A549 (cell line): Measurements from ENCODE around the gene LRCOL1. TPM values are rescaled to one million over a fixed set of nuclear protein-coding genes. Genes with fewer than 3 reads are reported as not detected.

Experiments used
- ATAC-seq, 2 experiments: fragments of 200-7000 bp in 1 of 2; fragments of >200 bp in 1 of 2; cut with Nextera tagmentation in 1 of 2; cut with Tn5 transposase in 1 of 2; 3 replicates each; pipeline versions ENCODE4 v1.8.0 to v1.9.1; 2018 to 2020; ENCODE audit warnings: mild to moderate bottlenecking in 1 of 2, moderate library complexity in 1 of 2
- CTCF ChIA-PET: fragments of 300-600 bp; sonication (Branson Sonifier 250); formaldehyde crosslinking; extraction: SDS; loops from one replicate; lab custom pipeline; 2021; ENCODE audit warnings: antibody characterized with exemption, inconsistent platforms; lab: Yijun Ruan, JAX
- POLR2A ChIA-PET: fragments of 350-600 bp; formaldehyde crosslinking; extraction: SDS; loops from one replicate; lab custom pipeline; 2021; ENCODE audit warnings: antibody characterized with exemption, inconsistent platforms; lab: Yijun Ruan, JAX
- DNase-seq, 2 experiments: peaks; one replicate each; pipeline versions ENCODE4 v3.0.0 to v3.0.0-alpha.2; 2011 to 2016; ENCODE audit warnings: low read depth in 1 of 2, low spot score in 1 of 2
- FAIRE-seq: peaks from 2 replicates; lab custom pipeline; 2011; peaks lifted over from hg19 to GRCh38; lab: Jason Lieb, UNC
- H3K27ac ChIP-seq, 2 experiments: fragments of >200 bp; sonication (Bioruptor Twin); formaldehyde crosslinking; 3 replicates each; pipeline ENCODE4 v1.5.1; 2016 to 2017
- H3K4me1 ChIP-seq: fragments of >200 bp; sonication (Bioruptor Twin); formaldehyde crosslinking; 3 replicates; pipeline ENCODE4 v1.6.1; 2016
- H3K4me2 ChIP-seq: fragments of >200 bp; sonication (Bioruptor Twin); formaldehyde crosslinking; 3 replicates; pipeline ENCODE4 v1.6.1; 2016
- H3K4me3 ChIP-seq: fragments of >200 bp; sonication (Bioruptor Twin); formaldehyde crosslinking; 3 replicates; pipeline ENCODE4 v1.5.1; 2016
- H3K9me3 ChIP-seq: fragments of >200 bp; sonication (Bioruptor Twin); formaldehyde crosslinking; 3 replicates; pipeline ENCODE4 v1.6.1; 2016
- BHLHE40 ChIP-seq: IDR thresholded peaks from 2 replicates; pipeline ENCODE4 v1.6.1; 2012; ENCODE audit warnings: low read depth, low read length, inconsistent platforms
- CBX8 ChIP-seq: fragments of 200-600 bp; sonication (generic); IDR thresholded peaks from 2 replicates; pipeline ENCODE4 v1.6.1; 2016
- CEBPB ChIP-seq, 2 experiments: fragments of >200 bp in 1 of 2; sonication (Bioruptor Twin) in 1 of 2; formaldehyde crosslinking in 1 of 2; IDR thresholded peaks; 2 replicates each; pipeline ENCODE4 v1.6.1; 2012 to 2016
- CTCF ChIP-seq: fragments of >200 bp; sonication (Bioruptor Twin); formaldehyde crosslinking; IDR thresholded peaks from 3 replicates; pipeline ENCODE4 v1.5.1; 2016
- EHF ChIP-seq: fragments of 250-450 bp; sonication (Bioruptor Pico); IDR thresholded peaks from 2 replicates; pipeline ENCODE4 v1.5.0; 2020; ENCODE audit warnings: mild to moderate bottlenecking
- FOSB ChIP-seq: fragments of 250-450 bp; sonication (Bioruptor Pico); IDR thresholded peaks from 2 replicates; pipeline ENCODE4 v1.5.0; 2020; ENCODE audit warnings: mild to moderate bottlenecking, moderate library complexity
- FOSL2 ChIP-seq, 2 experiments: fragments of 450-650 bp in 1 of 2; fragments of >200 bp in 1 of 2; sonication (Bioruptor Twin) in 1 of 2; formaldehyde crosslinking; IDR thresholded peaks; 2 replicates each; pipeline versions ENCODE4 v1.5.0 to v1.6.1; 2016 to 2020; ENCODE audit warnings: mild to moderate bottlenecking in 1 of 2, moderate library complexity in 1 of 2
- GATA3 ChIP-seq: IDR thresholded peaks from 2 replicates; pipeline ENCODE4 v1.6.1; 2012; ENCODE audit warnings: borderline replicate concordance
- KDM1A ChIP-seq: fragments of 200-600 bp; sonication (generic); IDR thresholded peaks from 2 replicates; pipeline ENCODE4 v1.6.1; 2016; ENCODE audit warnings: low read depth, mild to moderate bottlenecking
- KDM5A ChIP-seq: fragments of 200-600 bp; sonication (generic); IDR thresholded peaks from 2 replicates; pipeline ENCODE4 v1.6.1; 2016; ENCODE audit warnings: antibody characterized with exemption, mild to moderate bottlenecking
- MAFK ChIP-seq: fragments of 450-650 bp; IDR thresholded peaks from 2 replicates; pipeline ENCODE4 v1.6.1; 2014; ENCODE audit not compliant: partially characterized antibody
- MYC ChIP-seq: IDR thresholded peaks from 2 replicates; pipeline ENCODE4 v1.6.1; 2012; ENCODE audit warnings: mild to moderate bottlenecking, inconsistent platforms, low read length, improper control_type of control experiment, borderline replicate concordance
- NFE2L2 ChIP-seq: fragments of 150-350 bp; conservative IDR thresholded peaks from 2 replicates; pipeline ENCODE4 v1.6.1; 2014; ENCODE audit warnings: low read length
- NPAS2 ChIP-seq: fragments of 250-450 bp; sonication (Bioruptor Pico); IDR thresholded peaks from 2 replicates; pipeline ENCODE4 v1.8.0; 2022; ENCODE audit warnings: mild to moderate bottlenecking, moderate library complexity, borderline replicate concordance
- NR3C1 ChIP-seq: fragments of >200 bp; sonication (Bioruptor Twin); formaldehyde crosslinking; IDR thresholded peaks from 3 replicates; pipeline ENCODE4 v1.6.1; 2017
- PBX3 ChIP-seq: IDR thresholded peaks from 2 replicates; pipeline ENCODE4 v1.6.1; 2012
- PHF8 ChIP-seq: fragments of 200-600 bp; sonication (generic); IDR thresholded peaks from 2 replicates; pipeline ENCODE4 v1.6.1; 2016; ENCODE audit warnings: low read depth, mild to moderate bottlenecking, antibody characterized with exemption, moderate library complexity, borderline replicate concordance
- POLR2AphosphoS2 ChIP-seq: conservative IDR thresholded peaks from 2 replicates; pipeline ENCODE4 v1.6.1; 2012; ENCODE audit warnings: low read length, improper control_type of control experiment, inconsistent platforms
- RAD21 ChIP-seq, 2 experiments: fragments of >200 bp in 1 of 2; sonication (Bioruptor Twin) in 1 of 2; formaldehyde crosslinking in 1 of 2; IDR thresholded peaks in 1 of 2; conservative IDR thresholded peaks in 1 of 2; 2 replicates in 1 of 2; 3 replicates in 1 of 2; pipeline ENCODE4 v1.6.1; 2012 to 2018; ENCODE audit warnings: inconsistent platforms in 1 of 2
- RFX5 ChIP-seq: fragments of 450-650 bp; IDR thresholded peaks from 2 replicates; pipeline ENCODE4 v1.7.1; 2014; ENCODE audit warnings: antibody characterized with exemption, mild to moderate bottlenecking, moderate library complexity
- RNF2 ChIP-seq: fragments of 200-600 bp; sonication (generic); IDR thresholded peaks from 2 replicates; pipeline ENCODE4 v1.6.1; 2016; ENCODE audit warnings: low read depth, mild to moderate bottlenecking, antibody characterized with exemption, moderate library complexity, borderline replicate concordance
- USF2 ChIP-seq: fragments of 450-650 bp; IDR thresholded peaks from 2 replicates; pipeline ENCODE4 v1.6.1; 2014; ENCODE audit warnings: antibody characterized with exemption
- WGBS: methylation state at CpG from one replicate; pipeline ENCODE4 v1.1.6; 2017; ENCODE audit errors: missing lambda C conversion rate; 5-methylcytosine and 5-hydroxymethylcytosine counted together
- polyA plus RNA-seq, 4 experiments: library from polyadenylated mRNA; depleted of rRNA in 3 of 4; stranded (reverse); fragments of >200 nt; fragmentation: RNase III in 1 of 4; extraction: RNeasy Plus Mini Kit Qiagen cat#74134 plus additional on column Dnase treatment in 1 of 4; gene quantifications; 2 replicates in 3 of 4; 3 replicates in 1 of 4; pipeline ENCODE4 v1.2.3, GENCODE V29; 2011 to 2017

LRCOL1 gene
- polyA plus RNA-seq, 2 of the 4 experiments (the other 2 are of a cell fraction) = not detected

GRCh38 chr12:132619386-132620112 lies 9.2 kb upstream of the LRCOL1 start:
- no peak for TF ChIP-seq CBX8
- TF ChIP-seq PBX3 = 0 out of 2 replicates have a peak, but pooled peaks have one; percentile 13
- DNase-seq = no peak
- Histone ChIP-seq H3K27ac (no peak overlapping the region), H3K9me3 (peaks cover 29% of the 10 kb centered on the region), H3K4me2 (peak overlapping the region; percentile 99; the same call in 2 of the 3 replicates), H3K4me1 (peaks cover 10% of the 10 kb centered on the region), H3K4me3 (no peak overlapping the region)
- ChIA-PET CTCF (interaction anchor here (1.3 to 11.9 kb wide), 5 partner anchors 10 to 466 kb away, joined by 3 to 132 read pairs (median 4); no protein-coding TSS in a partner anchor), POLR2A (no interaction called here)
- 44% methylated on average over 18 of the region's 53 CpGs for WGBS
- no peak for FAIRE-seq
- peak in 1 of 2 experiments; percentile 10; a peak in 3 of 6 replicates for ATAC-seq

GRCh38 chr12:132619071-132619385 lies 8.6 kb upstream of the LRCOL1 start:
- FAIRE-seq (no peak), ATAC-seq (no peak), DNase-seq (no peak)
- ChIA-PET POLR2A (no interaction called here), CTCF (interaction anchor here (1.5 to 11.9 kb wide), 3 partner anchors 20 to 465 kb away, joined by 3 to 132 read pairs (median 10); no protein-coding TSS in a partner anchor)
- Histone ChIP-seq H3K27ac (peak overlapping the region in 1 of 2 experiments; percentile 48; a peak in 2 of 6 replicates), H3K9me3 (peaks cover 29% of the 10 kb centered on the region), H3K4me3 (peak overlapping the region; percentile 46; the same call in 2 of the 3 replicates), H3K4me2 (peak overlapping the region; percentile 99; the same call in 2 of the 3 replicates), H3K4me1 (peaks cover 10% of the 10 kb centered on the region)
- TF ChIP-seq MAFK (no peak), RAD21 (conservative IDR thresholded peaks at IDR 0.05 in 1 of 2, IDR thresholded peaks at IDR 0.05 in 1 of 2) (no peak), NPAS2 (CRISPR knock-in tag) (no peak), MYC (no peak), CTCF (no peak), POLR2AphosphoS2 (no peak), RNF2 (no peak), KDM5A (no peak), USF2 (no peak), EHF (CRISPR knock-in tag) (no peak), NR3C1 (no peak), NFE2L2 (no peak)
- 44% methylated on average over 10 of the region's 28 CpGs for WGBS

GRCh38 chr12:132618683-132619043 lies 8.3 kb upstream of the LRCOL1 start, which contains the start of gene P2RX2:
TSS of gene P2RX2 (plus strand) at chr12:132618776. CDS start at chr12:132618817, 41 bp downstream.
- TF ChIP-seq RFX5 (no peak), PHF8 (no peak), KDM1A (no peak), NR3C1 (no peak), FOSL2 (IDR thresholded peaks at IDR 0.05) (no peak), FOSL2 (CRISPR knock-in tag; IDR thresholded peaks at IDR 0.05) (no peak), GATA3 (no peak), BHLHE40 (no peak), FOSB (CRISPR knock-in tag) (no peak), CEBPB (IDR thresholded peaks at IDR 0.05) (no peak)
- FAIRE-seq (no peak), ATAC-seq (no peak), DNase-seq (no peak)
- H3K4me3 ChIP-seq = peak within 1 kb of the TSS; percentile 46
- ChIA-PET POLR2A (interaction anchor here (0.6 kb wide), 1 partner anchor 189 kb away, joined by 3 read pairs; no protein-coding TSS in a partner anchor), CTCF (interaction anchor here (0.7 to 11.9 kb wide), 5 partner anchors 19 to 465 kb away, joined by 3 to 132 read pairs (median 4); no protein-coding TSS in a partner anchor)
- H3K4me2 ChIP-seq = peak within 1 kb of the TSS; percentile 99
- peaks cover 29% of the 10 kb centered on the region for H3K9me3 ChIP-seq
- no CpG with 5 or more reads among the region's 49 CpGs for WGBS
- peak within 1 kb of the TSS in 1 of 2 experiments; percentile 48; a peak in 2 of 6 replicates for H3K27ac ChIP-seq
- peaks cover 10% of the 10 kb centered on the region for H3K4me1 ChIP-seq
